ENCODE data around the gene NEDD4L. TPM values are rescaled to one million over a fixed set of nuclear protein-coding genes. Genes with fewer than 3 reads are reported as not detected.
"Not testable (repeated sequence)": the region's sequence is repeated elsewhere in the genome, so short reads cannot be mapped to it uniquely, and the experiment has no call there.

The NEDD4L gene
- total RNA-seq, 1 experiment from 2014 or later = 42.9 TPM

- H3K4me3 ChIP-seq (ENCODE audit: low read depth in 2 of 2, low read length in 2 of 2) = no peak overlapping the region
- TF ChIP-seq CTCF (IDR thresholded peaks at IDR 0.05) (no peak), SIN3A (IDR thresholded peaks at IDR 0.05; ENCODE audit: borderline replicate concordance, insufficient read depth, low read depth, low read length) (no peak), REST (IDR thresholded peaks at IDR 0.05; ENCODE audit: insufficient read depth in 1 of 2, low read depth in 2 of 2, low read length in 1 of 2) (no peak), TCF7L2 (IDR thresholded peaks at IDR 0.05; ENCODE audit: low read depth, low read length) (no peak)
- ChIA-PET POLR2A (no interaction called here), CTCF (no interaction called here)
- H3K27ac ChIP-seq (ENCODE audit: low read length) = no peak overlapping the region
- BruUV-seq (replicated peaks) = no TSS peak
- no peaks in the 10 kb centered on the region for H3K4me1 ChIP-seq (ENCODE audit: control insufficient read depth, insufficient read depth, low read length)
- intact Hi-C loops (cut with micrococcal nuclease; ENCODE audit: unreplicated experiment) = no loop called here
- ATAC-seq (no peak), DNase-seq (ENCODE audit: low read depth, low spot score) (no peak)
- H3K27me3 ChIP-seq (ENCODE audit: control insufficient read depth, insufficient read depth, low read length) = no peaks in the 10 kb centered on the region
- in situ Hi-C loops (cut with HindIII; ENCODE audit: low pct_unique_long_range_greater_than_20kb, low sequenced_read_pairs) = no loop called here
- H3K9me3 ChIP-seq (ENCODE audit: control insufficient read depth, insufficient read depth, low read depth, low read length) = no peaks in the 10 kb centered on the region
- no peaks in the 10 kb centered on the region for H3K36me3 ChIP-seq (ENCODE audit: control insufficient read depth, insufficient read depth, low read length)
Observed at GRCh38 chr18:58432050-58432727, 388.2 kb downstream of the NEDD4L start.

- H3K4me3 ChIP-seq (ENCODE audit: low read depth in 2 of 2, low read length in 2 of 2); H3K27me3 ChIP-seq (ENCODE audit: control insufficient read depth, insufficient read depth, low read length); BruUV-seq (replicated peaks); H3K4me1 ChIP-seq (ENCODE audit: control insufficient read depth, insufficient read depth, low read length); H3K27ac ChIP-seq (ENCODE audit: low read length); H3K9me3 ChIP-seq (ENCODE audit: control insufficient read depth, insufficient read depth, low read depth, low read length); H3K36me3 ChIP-seq (ENCODE audit: control insufficient read depth, insufficient read depth, low read length); intact Hi-C loops (cut with micrococcal nuclease; ENCODE audit: unreplicated experiment); DNase-seq (ENCODE audit: low read depth, low spot score); in situ Hi-C loops (cut with HindIII; ENCODE audit: low pct_unique_long_range_greater_than_20kb, low sequenced_read_pairs); ATAC-seq; CTCF ChIA-PET; POLR2A ChIA-PET: not testable (repeated sequence)
Observed at GRCh38 chr18:58435221-58436005, 391.4 kb downstream of the NEDD4L start.
